ENCODE results near the gene CACNA2D1. TPM values are rescaled to one million over a fixed set of nuclear protein-coding genes. Genes with fewer than 3 reads are reported as not detected.

Gene CACNA2D1
- total and polyA plus RNA-seq, 12 donors, result 10.5 to 60.9 (median 35.9) TPM

DNA sequence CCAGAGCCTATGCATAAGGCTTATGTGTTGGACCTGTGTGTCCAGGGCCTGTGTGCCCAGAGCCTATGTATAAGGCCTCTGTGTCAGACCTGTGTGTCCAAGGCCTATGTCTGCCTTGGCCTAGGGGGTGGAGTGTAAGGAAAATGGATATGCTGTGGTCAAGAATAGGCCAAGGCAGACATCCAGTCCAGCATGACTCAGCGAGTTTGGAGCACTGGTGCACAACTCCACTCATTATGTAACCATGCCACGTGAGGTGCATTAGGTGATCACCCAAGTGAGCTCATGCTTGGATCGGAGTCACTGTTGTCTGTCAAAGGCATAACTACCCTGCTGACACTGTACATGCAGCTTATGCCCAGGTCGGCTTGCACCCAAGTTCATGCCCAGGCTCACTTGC is 238.9 kb downstream of the CACNA2D1 start:
- Histone ChIP-seq H3K4me3 (no peak overlapping the region), H3K36me3 (replicated peaks in 1 of 2) (no peaks in the 10 kb centered on the region), H3K27me3 (no peaks in the 10 kb centered on the region), H3K4me1 (replicated peaks in 1 of 2) (peaks cover 0 to 5% of the 10 kb centered on the region in 2 donors), H3K9me3 (replicated peaks in 1 of 3) (no peaks in the 10 kb centered on the region), H3K27ac (no peak overlapping the region)
- intact Hi-C loops (cut with DNase I), result no loop called here
- peak; percentile 54 to 80 (median 66) for DNase-seq
- TF ChIP-seq, protein P1, sequence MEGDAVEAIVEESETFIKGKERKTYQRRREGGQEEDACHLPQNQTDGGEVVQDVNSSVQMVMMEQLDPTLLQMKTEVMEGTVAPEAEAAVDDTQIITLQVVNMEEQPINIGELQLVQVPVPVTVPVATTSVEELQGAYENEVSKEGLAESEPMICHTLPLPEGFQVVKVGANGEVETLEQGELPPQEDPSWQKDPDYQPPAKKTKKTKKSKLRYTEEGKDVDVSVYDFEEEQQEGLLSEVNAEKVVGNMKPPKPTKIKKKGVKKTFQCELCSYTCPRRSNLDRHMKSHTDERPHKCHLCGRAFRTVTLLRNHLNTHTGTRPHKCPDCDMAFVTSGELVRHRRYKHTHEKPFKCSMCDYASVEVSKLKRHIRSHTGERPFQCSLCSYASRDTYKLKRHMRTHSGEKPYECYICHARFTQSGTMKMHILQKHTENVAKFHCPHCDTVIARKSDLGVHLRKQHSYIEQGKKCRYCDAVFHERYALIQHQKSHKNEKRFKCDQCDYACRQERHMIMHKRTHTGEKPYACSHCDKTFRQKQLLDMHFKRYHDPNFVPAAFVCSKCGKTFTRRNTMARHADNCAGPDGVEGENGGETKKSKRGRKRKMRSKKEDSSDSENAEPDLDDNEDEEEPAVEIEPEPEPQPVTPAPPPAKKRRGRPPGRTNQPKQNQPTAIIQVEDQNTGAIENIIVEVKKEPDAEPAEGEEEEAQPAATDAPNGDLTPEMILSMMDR (IDR thresholded peaks at IDR 0.05), result no peak
- TF ChIP-seq POLR2A (IDR thresholded peaks at IDR 0.05), result no peak
- 60 to 100% (median 65%) methylated on average over 1 to 4 of the region's 4 CpGs for WGBS, 4 donors

DNA sequence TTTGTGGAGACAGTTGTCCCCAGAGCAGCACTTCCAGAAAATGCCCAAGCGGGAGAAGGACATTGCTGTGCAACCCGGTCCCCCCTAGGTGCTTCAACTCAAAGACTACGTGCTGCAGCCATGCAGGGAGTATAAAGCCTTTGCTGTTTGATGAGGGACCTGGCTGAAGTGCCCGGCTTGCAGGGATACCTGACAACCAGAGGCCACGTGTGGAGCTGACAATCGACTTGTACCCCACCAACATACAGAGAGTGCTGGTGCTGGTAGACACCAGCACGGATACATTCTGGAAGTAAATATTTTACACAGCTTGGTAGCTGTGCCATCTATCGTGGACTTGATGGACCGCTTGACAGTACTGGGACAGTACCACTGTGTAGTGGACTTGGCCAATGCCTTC is 240.6 kb downstream of the CACNA2D1 start:
- 90 to 98% (median 96%) methylated on average over 8 to 9 of the region's 9 CpGs for WGBS, 4 donors
- peaks cover 0 to 5% of the 10 kb centered on the region in 2 donors for H3K4me1 ChIP-seq (replicated peaks in 1 of 2)
- H3K27ac ChIP-seq, result no peak overlapping the region
- intact Hi-C loops (cut with DNase I), result no loop called here
- no peaks in the 10 kb centered on the region for H3K36me3 ChIP-seq (replicated peaks in 1 of 2)
- no peaks in the 10 kb centered on the region for H3K27me3 ChIP-seq
- no peaks in the 10 kb centered on the region for H3K9me3 ChIP-seq (replicated peaks in 1 of 3)
- TF ChIP-seq POLR2A (IDR thresholded peaks at IDR 0.05), result no peak
- TF ChIP-seq, protein P1 (IDR thresholded peaks at IDR 0.05), result no peak
- no peak overlapping the region for H3K4me3 ChIP-seq
- DNase-seq, result no peak

DNA sequence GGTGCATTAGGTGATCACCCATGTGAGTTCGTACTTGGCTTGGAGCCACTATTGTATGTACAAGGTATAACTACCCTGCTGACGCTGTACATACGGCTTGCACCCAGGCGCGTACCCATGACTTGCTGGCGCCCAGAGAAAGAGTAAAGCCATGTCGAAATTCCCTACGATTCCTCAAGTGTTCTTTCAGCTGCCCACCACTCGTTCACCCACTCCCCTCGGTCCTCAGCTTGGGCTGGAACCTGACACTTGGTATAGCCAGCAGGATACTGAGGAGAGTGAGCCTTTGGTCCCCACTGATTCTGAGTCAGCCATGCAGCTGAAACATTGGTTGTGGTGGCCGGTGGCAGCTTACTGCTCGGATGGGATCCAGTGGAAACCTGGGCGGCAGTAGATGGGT is 241.5 kb downstream of the CACNA2D1 start:
- WGBS, 4 donors, result 95 to 98% (median 96%) methylated on average over 13 of the region's 13 CpGs

DNA sequence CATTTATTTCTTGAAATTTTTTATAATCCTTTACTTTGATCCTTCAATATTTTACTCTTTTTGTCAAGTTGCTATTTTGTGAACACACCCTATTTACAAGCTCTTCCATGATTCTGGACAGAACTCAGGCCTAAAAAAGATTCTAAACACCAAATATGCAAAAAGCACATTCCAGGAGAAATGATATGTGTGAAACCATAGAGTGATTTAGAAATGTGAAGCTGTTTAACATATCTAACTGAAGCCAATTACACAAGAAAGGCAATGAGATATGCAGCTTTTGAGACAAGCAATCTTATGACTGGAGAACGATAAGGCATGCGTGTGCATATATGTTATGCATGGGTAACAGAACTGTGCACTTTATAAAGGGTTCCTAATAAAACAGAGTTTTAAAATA is 243.0 kb downstream of the CACNA2D1 start:
- H3K4me1 ChIP-seq (replicated peaks in 1 of 2), result no peaks in the 10 kb centered on the region
- no peaks in the 10 kb centered on the region for H3K36me3 ChIP-seq (replicated peaks in 1 of 2)
- no peaks in the 10 kb centered on the region for H3K9me3 ChIP-seq (replicated peaks in 1 of 3)
- no peak for TF ChIP-seq POLR2A (IDR thresholded peaks at IDR 0.05)
- TF ChIP-seq, protein P1 (IDR thresholded peaks at IDR 0.05), result no peak
- H3K4me3 ChIP-seq, result no peak overlapping the region
- intact Hi-C loops (cut with DNase I), result no loop called here
- DNase-seq, result no peak
- H3K27me3 ChIP-seq, result no peaks in the 10 kb centered on the region
- WGBS, 4 donors, result 94 to 100% (median 95%) methylated on average over 2 of the region's 2 CpGs
- H3K27ac ChIP-seq, result no peak overlapping the region

More for the DNA sequence above, 241.5 kb downstream of the CACNA2D1 start:
- no peaks in the 10 kb centered on the region for H3K36me3 ChIP-seq (replicated peaks in 1 of 2)
- H3K4me1 ChIP-seq (replicated peaks in 1 of 2), result peaks cover 0 to 2% of the 10 kb centered on the region in 2 donors
- no peaks in the 10 kb centered on the region for H3K9me3 ChIP-seq (replicated peaks in 1 of 3)
- TF ChIP-seq, protein P1 (IDR thresholded peaks at IDR 0.05), result no peak
- TF ChIP-seq POLR2A (IDR thresholded peaks at IDR 0.05), result no peak
- no peak overlapping the region for H3K4me3 ChIP-seq
- no peak overlapping the region for H3K27ac ChIP-seq
- H3K27me3 ChIP-seq, result no peaks in the 10 kb centered on the region
- intact Hi-C loops (cut with DNase I), result no loop called here
- no peak for DNase-seq
